HepG2 (cell line): ENCODE results near the gene KLHL12. TPM values are rescaled to one million over a fixed set of nuclear protein-coding genes. Genes with fewer than 3 reads are reported as not detected.

Experiments used
- CREB1 ChIP-seq, 2 experiments: fragments of 450-650 bp in 1 of 2; IDR thresholded peaks; 2 replicates each; pipeline ENCODE4 v1.6.1; 2016 to 2017; ENCODE audit warnings: control low read depth in 1 of 2, mild to moderate bottlenecking in 1 of 2, missing compliant biosample characterization in 1 of 2, missing genetic modification characterization in 1 of 2
- ELF1 ChIP-seq: sonication (generic); formaldehyde crosslinking; IDR thresholded peaks from 2 replicates; pipeline ENCODE4 v1.4.0; 2020; ENCODE audit warnings: missing genetic modification reagents
- FOXP4 ChIP-seq: sonication (generic); formaldehyde crosslinking; IDR thresholded peaks from 2 replicates; pipeline ENCODE4 v1.4.0; 2020; ENCODE audit warnings: missing genetic modification reagents
- HOXA3 ChIP-seq: sonication (generic); formaldehyde crosslinking; IDR thresholded peaks from 2 replicates; pipeline ENCODE4 v1.5.0; 2020; ENCODE audit warnings: missing genetic modification reagents
- MIXL1 ChIP-seq: IDR thresholded peaks from 2 replicates; pipeline ENCODE4 v1.6.1; 2016
- NBN ChIP-seq: fragments of 450-650 bp; conservative IDR thresholded peaks from 2 replicates; pipeline ENCODE4 v1.6.1; 2017
- PITX1 ChIP-seq: sonication (generic); formaldehyde crosslinking; IDR thresholded peaks from 2 replicates; pipeline ENCODE4 v1.5.1; 2020; ENCODE audit warnings: mild to moderate bottlenecking, missing genetic modification reagents
- POGZ ChIP-seq: sonication (generic); formaldehyde crosslinking; IDR thresholded peaks from 2 replicates; pipeline ENCODE4 v1.4.0; 2020; ENCODE audit warnings: mild to moderate bottlenecking, missing genetic modification reagents
- POLR2AphosphoS2 ChIP-seq: IDR thresholded peaks from 2 replicates; pipeline ENCODE4 v1.6.1; 2011; ENCODE audit warnings: low read depth, low read length, improper control_type of control experiment
- SCMH1 ChIP-seq: sonication (generic); formaldehyde crosslinking; IDR thresholded peaks from 2 replicates; pipeline ENCODE4 v1.9.0; 2021; ENCODE audit warnings: missing genetic modification reagents, mild to moderate bottlenecking, borderline replicate concordance
- ZNF24 ChIP-seq: fragments of 450-650 bp; IDR thresholded peaks from 2 replicates; pipeline ENCODE4 v1.6.1; 2017; ENCODE audit warnings: antibody characterized with exemption, mild to moderate bottlenecking
- ZNF317 ChIP-seq: sonication (generic); formaldehyde crosslinking; IDR thresholded peaks from 2 replicates; pipeline ENCODE4 v1.5.0; 2020; ENCODE audit warnings: mild to moderate bottlenecking, missing genetic modification reagents
- ZNF367 ChIP-seq: sonication (generic); formaldehyde crosslinking; IDR thresholded peaks from 2 replicates; pipeline ENCODE4 v1.4.0; 2020; ENCODE audit warnings: missing genetic modification reagents, borderline replicate concordance
- ZNF496 ChIP-seq: sonication (generic); formaldehyde crosslinking; IDR thresholded peaks from 2 replicates; pipeline ENCODE4 v1.8.1; 2023; ENCODE audit warnings: mild to moderate bottlenecking, moderate library complexity, missing genetic modification reagents; ENCODE audit not compliant: insufficient replicate concordance
- ZNF749 ChIP-seq: sonication (generic); formaldehyde crosslinking; IDR thresholded peaks from 2 replicates; pipeline ENCODE4 v1.8.0; 2022; ENCODE audit warnings: mild to moderate bottlenecking, missing genetic modification reagents, moderate library complexity, borderline replicate concordance
- polyA plus RNA-seq, 8 experiments: library from polyadenylated mRNA; depleted of rRNA in 3 of 8; stranded (reverse) in 7 of 8; unstranded in 1 of 8; fragments of >200 nt; fragmentation: Illumina TruSeq in 4 of 8; extraction: Trizol in 4 of 8; gene quantifications; 2 replicates each; pipeline versions ENCODE4 v1.2.1 to v1.2.3, GENCODE V29; 2011 to 2016; ENCODE audit warnings: low read depth in 4 of 8, missing spikeins in 1 of 8, mixed read lengths in 1 of 8; ENCODE audit not compliant: insufficient read depth in 1 of 8
- total RNA-seq, 5 experiments: library from RNA; depleted of rRNA; stranded (reverse); fragments of >200 nt; fragmentation: Illumina TruSeq; extraction: Trizol; gene quantifications; 2 replicates each; pipeline ENCODE4 v1.2.3, GENCODE V29; 2016; ENCODE audit warnings: low read depth in 1 of 5
- TF ChIP-seq, protein P1 (sequence below): sonication (generic); formaldehyde crosslinking; IDR thresholded peaks from 2 replicates; pipeline ENCODE4 v1.5.1; 2020; ENCODE audit warnings: mild to moderate bottlenecking, missing genetic modification reagents, borderline replicate concordance
- TF ChIP-seq, protein P2 (sequence below): sonication (generic); formaldehyde crosslinking; IDR thresholded peaks from 2 replicates; pipeline ENCODE4 v1.5.1; 2020; ENCODE audit warnings: mild to moderate bottlenecking, missing genetic modification reagents, moderate library complexity

KLHL12 gene
- total and polyA plus RNA-seq, 2 of the 13 experiments (the other 11 are each of a cell fraction or from before 2014, with no cell fraction given), result 19.2 to 25.2 TPM

GRCh38 chr1:202957733-202958543 lies 30.9 kb upstream of the KLHL12 start, which contains the start of gene ADIPOR1 (continued):
- TF ChIP-seq, protein P1, sequence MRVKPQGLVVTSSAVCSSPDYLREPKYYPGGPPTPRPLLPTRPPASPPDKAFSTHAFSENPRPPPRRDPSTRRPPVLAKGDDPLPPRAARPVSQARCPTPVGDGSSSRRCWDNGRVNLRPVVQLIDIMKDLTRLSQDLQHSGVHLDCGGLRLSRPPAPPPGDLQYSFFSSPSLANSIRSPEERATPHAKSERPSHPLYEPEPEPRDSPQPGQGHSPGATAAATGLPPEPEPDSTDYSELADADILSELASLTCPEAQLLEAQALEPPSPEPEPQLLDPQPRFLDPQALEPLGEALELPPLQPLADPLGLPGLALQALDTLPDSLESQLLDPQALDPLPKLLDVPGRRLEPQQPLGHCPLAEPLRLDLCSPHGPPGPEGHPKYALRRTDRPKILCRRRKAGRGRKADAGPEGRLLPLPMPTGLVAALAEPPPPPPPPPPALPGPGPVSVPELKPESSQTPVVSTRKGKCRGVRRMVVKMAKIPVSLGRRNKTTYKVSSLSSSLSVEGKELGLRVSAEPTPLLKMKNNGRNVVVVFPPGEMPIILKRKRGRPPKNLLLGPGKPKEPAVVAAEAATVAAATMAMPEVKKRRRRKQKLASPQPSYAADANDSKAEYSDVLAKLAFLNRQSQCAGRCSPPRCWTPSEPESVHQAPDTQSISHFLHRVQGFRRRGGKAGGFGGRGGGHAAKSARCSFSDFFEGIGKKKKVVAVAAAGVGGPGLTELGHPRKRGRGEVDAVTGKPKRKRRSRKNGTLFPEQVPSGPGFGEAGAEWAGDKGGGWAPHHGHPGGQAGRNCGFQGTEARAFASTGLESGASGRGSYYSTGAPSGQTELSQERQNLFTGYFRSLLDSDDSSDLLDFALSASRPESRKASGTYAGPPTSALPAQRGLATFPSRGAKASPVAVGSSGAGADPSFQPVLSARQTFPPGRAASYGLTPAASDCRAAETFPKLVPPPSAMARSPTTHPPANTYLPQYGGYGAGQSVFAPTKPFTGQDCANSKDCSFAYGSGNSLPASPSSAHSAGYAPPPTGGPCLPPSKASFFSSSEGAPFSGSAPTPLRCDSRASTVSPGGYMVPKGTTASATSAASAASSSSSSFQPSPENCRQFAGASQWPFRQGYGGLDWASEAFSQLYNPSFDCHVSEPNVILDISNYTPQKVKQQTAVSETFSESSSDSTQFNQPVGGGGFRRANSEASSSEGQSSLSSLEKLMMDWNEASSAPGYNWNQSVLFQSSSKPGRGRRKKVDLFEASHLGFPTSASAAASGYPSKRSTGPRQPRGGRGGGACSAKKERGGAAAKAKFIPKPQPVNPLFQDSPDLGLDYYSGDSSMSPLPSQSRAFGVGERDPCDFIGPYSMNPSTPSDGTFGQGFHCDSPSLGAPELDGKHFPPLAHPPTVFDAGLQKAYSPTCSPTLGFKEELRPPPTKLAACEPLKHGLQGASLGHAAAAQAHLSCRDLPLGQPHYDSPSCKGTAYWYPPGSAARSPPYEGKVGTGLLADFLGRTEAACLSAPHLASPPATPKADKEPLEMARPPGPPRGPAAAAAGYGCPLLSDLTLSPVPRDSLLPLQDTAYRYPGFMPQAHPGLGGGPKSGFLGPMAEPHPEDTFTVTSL (CRISPR knock-in tag), result no peak
- TF ChIP-seq PITX1 (CRISPR knock-in tag) (no peak), POLR2AphosphoS2 (no peak), SCMH1 (CRISPR knock-in tag) (no peak), MIXL1 (CRISPR knock-in tag) (no peak), FOXP4 (CRISPR knock-in tag) (no peak), HOXA3 (peak; percentile 82), ELF1 (CRISPR knock-in tag) (no peak), ZNF749 (no peak), ZNF496 (CRISPR knock-in tag) (no peak), ZNF24 (no peak), CREB1 (IDR thresholded peaks at IDR 0.05) (peak; percentile 82; the same call in 1 of the 2 replicates), CREB1 (CRISPR knock-in tag; IDR thresholded peaks at IDR 0.05) (peak; percentile 45; the same call in 1 of the 2 replicates), ZNF317 (CRISPR knock-in tag) (no peak), ZNF367 (CRISPR knock-in tag) (no peak), POGZ (CRISPR knock-in tag) (peak; percentile 15; the same call in 1 of the 2 replicates), NBN (no peak)
- TF ChIP-seq, protein P2, sequence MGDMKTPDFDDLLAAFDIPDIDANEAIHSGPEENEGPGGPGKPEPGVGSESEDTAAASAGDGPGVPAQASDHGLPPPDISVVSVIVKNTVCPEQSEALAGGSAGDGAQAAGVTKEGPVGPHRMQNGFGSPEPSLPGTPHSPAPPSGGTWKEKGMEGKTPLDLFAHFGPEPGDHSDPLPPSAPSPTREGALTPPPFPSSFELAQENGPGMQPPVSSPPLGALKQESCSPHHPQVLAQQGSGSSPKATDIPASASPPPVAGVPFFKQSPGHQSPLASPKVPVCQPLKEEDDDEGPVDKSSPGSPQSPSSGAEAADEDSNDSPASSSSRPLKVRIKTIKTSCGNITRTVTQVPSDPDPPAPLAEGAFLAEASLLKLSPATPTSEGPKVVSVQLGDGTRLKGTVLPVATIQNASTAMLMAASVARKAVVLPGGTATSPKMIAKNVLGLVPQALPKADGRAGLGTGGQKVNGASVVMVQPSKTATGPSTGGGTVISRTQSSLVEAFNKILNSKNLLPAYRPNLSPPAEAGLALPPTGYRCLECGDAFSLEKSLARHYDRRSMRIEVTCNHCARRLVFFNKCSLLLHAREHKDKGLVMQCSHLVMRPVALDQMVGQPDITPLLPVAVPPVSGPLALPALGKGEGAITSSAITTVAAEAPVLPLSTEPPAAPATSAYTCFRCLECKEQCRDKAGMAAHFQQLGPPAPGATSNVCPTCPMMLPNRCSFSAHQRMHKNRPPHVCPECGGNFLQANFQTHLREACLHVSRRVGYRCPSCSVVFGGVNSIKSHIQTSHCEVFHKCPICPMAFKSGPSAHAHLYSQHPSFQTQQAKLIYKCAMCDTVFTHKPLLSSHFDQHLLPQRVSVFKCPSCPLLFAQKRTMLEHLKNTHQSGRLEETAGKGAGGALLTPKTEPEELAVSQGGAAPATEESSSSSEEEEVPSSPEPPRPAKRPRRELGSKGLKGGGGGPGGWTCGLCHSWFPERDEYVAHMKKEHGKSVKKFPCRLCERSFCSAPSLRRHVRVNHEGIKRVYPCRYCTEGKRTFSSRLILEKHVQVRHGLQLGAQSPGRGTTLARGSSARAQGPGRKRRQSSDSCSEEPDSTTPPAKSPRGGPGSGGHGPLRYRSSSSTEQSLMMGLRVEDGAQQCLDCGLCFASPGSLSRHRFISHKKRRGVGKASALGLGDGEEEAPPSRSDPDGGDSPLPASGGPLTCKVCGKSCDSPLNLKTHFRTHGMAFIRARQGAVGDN (CRISPR knock-in tag), result peak; percentile 68; the same call in 1 of the 2 replicates
